ENCODE measurements around the gene WDR6.

WDR6 gene

GRCh38 chr3:49025005-49025792, 18.0 kb downstream of the WDR6 start:
- Histone ChIP-seq H2BK15ac (ENCODE audit: low read length) (no peak overlapping the region), H3K4ac (ENCODE audit: low read length) (no peak overlapping the region), H4K91ac (ENCODE audit: low read depth, low read length, poor library complexity) (no peak overlapping the region), H2AFZ (ENCODE audit: low read length) (no peak overlapping the region), H2BK5ac (ENCODE audit: low read length) (no peak overlapping the region), H3K4me1 (ENCODE audit: control insufficient read depth in 2 of 2, insufficient read depth in 1 of 2, low read depth in 1 of 2, low read length in 2 of 2) (peaks cover 16 to 22% of the 10 kb centered on the region in 2 donors), H2AK5ac (ENCODE audit: low read depth, low read length) (no peak overlapping the region), H3K27ac (replicated peaks; ENCODE audit: low read length) (no peak overlapping the region), H3K9me3 (replicated peaks in 1 of 2; ENCODE audit: control insufficient read depth in 2 of 2, insufficient read depth in 1 of 2, low read depth in 1 of 2, low read length in 2 of 2) (no peaks in the 10 kb centered on the region), H3K18ac (ENCODE audit: low read length) (no peak overlapping the region), H2BK12ac (ENCODE audit: low read length) (no peak overlapping the region), H3K79me1 (ENCODE audit: low read depth, low read length) (peaks cover 19% of the 10 kb centered on the region), H2BK120ac (ENCODE audit: low read depth, low read length) (no peak overlapping the region), H3K4me2 (ENCODE audit: insufficient read depth, low read length, poor library complexity, severe bottlenecking) (no peak overlapping the region), H4K8ac (ENCODE audit: low read depth, low read length) (no peak overlapping the region), H3K14ac (ENCODE audit: low read length) (no peak overlapping the region), H3K4me3 (ENCODE audit: low read length in 2 of 2) (no peak overlapping the region), H3K23ac (ENCODE audit: low read depth, low read length, poor library complexity) (no peak overlapping the region), H3K27me3 (ENCODE audit: control insufficient read depth in 3 of 3, insufficient read depth in 3 of 3, low read depth in 1 of 3, low read length in 3 of 3) (no peaks in the 10 kb centered on the region), H3K36me3 (replicated peaks in 1 of 2; ENCODE audit: control insufficient read depth in 2 of 2, insufficient read depth in 2 of 2, low read length in 2 of 2) (peaks cover 41 to 72% of the 10 kb centered on the region in 2 donors), H3K9ac (ENCODE audit: low read depth, low read length, poor library complexity) (peak overlapping the region; percentile 17)
- DNase-seq (ENCODE audit: low spot score) = no peak
- WGBS, 2 donors (ENCODE audit: extremely low coverage in 2 of 2, insufficient read length in 2 of 2, insufficient replicate concordance in 1 of 2) = no CpG with 5 or more reads among the region's 13 CpGs

GRCh38 chr3:49025793-49026520, 18.8 kb downstream of the WDR6 start:
- Histone ChIP-seq H2AFZ (ENCODE audit: low read length) (no peak overlapping the region), H2BK12ac (ENCODE audit: low read length) (no peak overlapping the region), H3K27ac (replicated peaks; ENCODE audit: low read length) (no peak overlapping the region), H3K4me3 (ENCODE audit: low read length in 2 of 2) (no peak overlapping the region), H2AK5ac (ENCODE audit: low read depth, low read length) (no peak overlapping the region), H3K4me1 (ENCODE audit: control insufficient read depth in 2 of 2, insufficient read depth in 1 of 2, low read depth in 1 of 2, low read length in 2 of 2) (peaks cover 14 to 19% of the 10 kb centered on the region in 2 donors), H3K4ac (ENCODE audit: low read length) (no peak overlapping the region), H3K9me3 (replicated peaks in 1 of 2; ENCODE audit: control insufficient read depth in 2 of 2, insufficient read depth in 1 of 2, low read depth in 1 of 2, low read length in 2 of 2) (no peaks in the 10 kb centered on the region), H2BK120ac (ENCODE audit: low read depth, low read length) (no peak overlapping the region), H4K91ac (ENCODE audit: low read depth, low read length, poor library complexity) (no peak overlapping the region), H3K27me3 (ENCODE audit: control insufficient read depth in 3 of 3, insufficient read depth in 3 of 3, low read depth in 1 of 3, low read length in 3 of 3) (no peaks in the 10 kb centered on the region), H2BK15ac (ENCODE audit: low read length) (no peak overlapping the region), H2BK5ac (ENCODE audit: low read length) (no peak overlapping the region), H3K14ac (ENCODE audit: low read length) (no peak overlapping the region), H3K18ac (ENCODE audit: low read length) (no peak overlapping the region), H3K36me3 (replicated peaks in 1 of 2; ENCODE audit: control insufficient read depth in 2 of 2, insufficient read depth in 2 of 2, low read length in 2 of 2) (peaks cover 46 to 79% of the 10 kb centered on the region in 2 donors), H4K8ac (ENCODE audit: low read depth, low read length) (no peak overlapping the region), H3K79me1 (ENCODE audit: low read depth, low read length) (peaks cover 16% of the 10 kb centered on the region), H3K9ac (ENCODE audit: low read depth, low read length, poor library complexity) (peak overlapping the region; percentile 17), H3K4me2 (ENCODE audit: insufficient read depth, low read length, poor library complexity, severe bottlenecking) (no peak overlapping the region), H3K23ac (ENCODE audit: low read depth, low read length, poor library complexity) (no peak overlapping the region)
- no peak for DNase-seq (ENCODE audit: low spot score)
- WGBS, 2 donors (ENCODE audit: extremely low coverage in 2 of 2, insufficient read length in 2 of 2, insufficient replicate concordance in 1 of 2) = no CpG with 5 or more reads among the region's 8 CpGs

GRCh38 chr3:49026536-49026935, 19.3 kb downstream of the WDR6 start:
- Histone ChIP-seq H2AFZ (ENCODE audit: low read length) (no peak overlapping the region), H4K91ac (ENCODE audit: low read depth, low read length, poor library complexity) (no peak overlapping the region), H2AK5ac (ENCODE audit: low read depth, low read length) (no peak overlapping the region), H3K14ac (ENCODE audit: low read length) (no peak overlapping the region), H2BK15ac (ENCODE audit: low read length) (no peak overlapping the region), H4K8ac (ENCODE audit: low read depth, low read length) (no peak overlapping the region), H3K79me1 (ENCODE audit: low read depth, low read length) (peaks cover 16% of the 10 kb centered on the region), H3K4me2 (ENCODE audit: insufficient read depth, low read length, poor library complexity, severe bottlenecking) (no peak overlapping the region), H3K9me3 (replicated peaks in 1 of 2; ENCODE audit: control insufficient read depth in 2 of 2, insufficient read depth in 1 of 2, low read depth in 1 of 2, low read length in 2 of 2) (no peaks in the 10 kb centered on the region), H3K36me3 (replicated peaks in 1 of 2; ENCODE audit: control insufficient read depth in 2 of 2, insufficient read depth in 2 of 2, low read length in 2 of 2) (peaks cover 47 to 85% of the 10 kb centered on the region in 2 donors), H3K23ac (ENCODE audit: low read depth, low read length, poor library complexity) (no peak overlapping the region), H3K27ac (replicated peaks; ENCODE audit: low read length) (no peak overlapping the region), H3K9ac (ENCODE audit: low read depth, low read length, poor library complexity) (no peak overlapping the region), H2BK12ac (ENCODE audit: low read length) (no peak overlapping the region), H3K27me3 (ENCODE audit: control insufficient read depth in 3 of 3, insufficient read depth in 3 of 3, low read depth in 1 of 3, low read length in 3 of 3) (no peaks in the 10 kb centered on the region), H2BK5ac (ENCODE audit: low read length) (no peak overlapping the region), H2BK120ac (ENCODE audit: low read depth, low read length) (no peak overlapping the region), H3K4ac (ENCODE audit: low read length) (no peak overlapping the region), H3K4me1 (ENCODE audit: control insufficient read depth in 2 of 2, insufficient read depth in 1 of 2, low read depth in 1 of 2, low read length in 2 of 2) (peaks cover 14 to 19% of the 10 kb centered on the region in 2 donors), H3K4me3 (ENCODE audit: low read length in 2 of 2) (no peak overlapping the region), H3K18ac (ENCODE audit: low read length) (no peak overlapping the region)
- DNase-seq (ENCODE audit: low spot score) = no peak
- no CpG with 5 or more reads among the region's 3 CpGs for WGBS, 2 donors (ENCODE audit: extremely low coverage in 2 of 2, insufficient read length in 2 of 2, insufficient replicate concordance in 1 of 2)

- Histone ChIP-seq H3K4ac (ENCODE audit: low read length) (no peak overlapping the region), H3K4me1 (ENCODE audit: control insufficient read depth in 2 of 2, insufficient read depth in 1 of 2, low read depth in 1 of 2, low read length in 2 of 2) (peaks cover 12 to 17% of the 10 kb centered on the region in 2 donors), H3K27me3 (ENCODE audit: control insufficient read depth in 3 of 3, insufficient read depth in 3 of 3, low read depth in 1 of 3, low read length in 3 of 3) (no peaks in the 10 kb centered on the region), H3K18ac (ENCODE audit: low read length) (no peak overlapping the region), H3K14ac (ENCODE audit: low read length) (no peak overlapping the region), H3K27ac (replicated peaks; ENCODE audit: low read length) (no peak overlapping the region), H2AFZ (ENCODE audit: low read length) (no peak overlapping the region), H3K4me2 (ENCODE audit: insufficient read depth, low read length, poor library complexity, severe bottlenecking) (no peak overlapping the region), H2BK15ac (ENCODE audit: low read length) (no peak overlapping the region), H2AK5ac (ENCODE audit: low read depth, low read length) (no peak overlapping the region), H2BK5ac (ENCODE audit: low read length) (no peak overlapping the region), H3K79me1 (ENCODE audit: low read depth, low read length) (peaks cover 14% of the 10 kb centered on the region), H4K91ac (ENCODE audit: low read depth, low read length, poor library complexity) (no peak overlapping the region), H3K9ac (ENCODE audit: low read depth, low read length, poor library complexity) (no peak overlapping the region), H4K8ac (ENCODE audit: low read depth, low read length) (no peak overlapping the region), H3K36me3 (replicated peaks in 1 of 2; ENCODE audit: control insufficient read depth in 2 of 2, insufficient read depth in 2 of 2, low read length in 2 of 2) (peaks cover 58 to 94% of the 10 kb centered on the region in 2 donors), H2BK120ac (ENCODE audit: low read depth, low read length) (no peak overlapping the region), H3K4me3 (ENCODE audit: low read length in 2 of 2) (no peak overlapping the region), H3K23ac (ENCODE audit: low read depth, low read length, poor library complexity) (no peak overlapping the region), H2BK12ac (ENCODE audit: low read length) (no peak overlapping the region), H3K9me3 (replicated peaks in 1 of 2; ENCODE audit: control insufficient read depth in 2 of 2, insufficient read depth in 1 of 2, low read depth in 1 of 2, low read length in 2 of 2) (no peaks in the 10 kb centered on the region)
- WGBS, 2 donors (ENCODE audit: extremely low coverage in 2 of 2, insufficient read length in 2 of 2, insufficient replicate concordance in 1 of 2) = no CpG with 5 or more reads among the region's 9 CpGs
- no peak for DNase-seq (ENCODE audit: low spot score)
Observed at GRCh38 chr3:49027634-49028033, 20.4 kb downstream of the WDR6 start.
